Measurements from ENCODE around the gene RASGRP2.

Gene RASGRP2

DNA sequence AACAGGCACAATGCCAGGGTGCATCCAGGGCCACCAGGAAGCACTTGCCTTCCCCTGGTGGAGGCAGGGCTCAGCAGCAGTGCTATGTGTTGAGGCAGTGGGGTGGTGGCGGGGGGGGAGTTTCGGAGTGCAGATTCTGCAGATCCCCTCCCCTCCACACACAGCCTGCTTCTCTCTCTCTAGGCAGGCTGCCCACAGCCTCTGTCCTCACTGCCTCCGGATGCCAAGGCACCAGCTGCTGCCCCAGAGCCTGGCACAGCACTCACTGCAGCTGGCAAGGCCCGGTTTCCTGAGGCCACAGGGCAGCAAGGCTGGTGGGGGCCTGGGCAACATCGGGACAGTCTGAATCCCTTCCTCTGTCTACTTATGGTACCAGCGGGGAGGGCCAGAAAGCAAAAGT is 56.7 kb downstream of the RASGRP2 start:
- no peak for TF ChIP-seq ZNF274 (IDR thresholded peaks at IDR 0.05; ENCODE audit: low read depth, low read length)
- no peak overlapping the region for H3K4me3 ChIP-seq (ENCODE audit: low read length)

- TF ChIP-seq ZNF274 (IDR thresholded peaks at IDR 0.05; ENCODE audit: low read depth, low read length), result no peak
Observed at GRCh38 chr11:64686466-64687170, 57.3 kb downstream of the RASGRP2 start.

GRCh38 chr11:64685536-64685935 is 58.4 kb downstream of the RASGRP2 start:
- H3K4me3 ChIP-seq (ENCODE audit: low read length), result no peak overlapping the region
- no peak for TF ChIP-seq ZNF274 (IDR thresholded peaks at IDR 0.05; ENCODE audit: low read depth, low read length)

More at GRCh38 chr11:64686466-64687170, 57.3 kb downstream of the RASGRP2 start:
- no peak overlapping the region for H3K4me3 ChIP-seq (ENCODE audit: low read length)

DNA sequence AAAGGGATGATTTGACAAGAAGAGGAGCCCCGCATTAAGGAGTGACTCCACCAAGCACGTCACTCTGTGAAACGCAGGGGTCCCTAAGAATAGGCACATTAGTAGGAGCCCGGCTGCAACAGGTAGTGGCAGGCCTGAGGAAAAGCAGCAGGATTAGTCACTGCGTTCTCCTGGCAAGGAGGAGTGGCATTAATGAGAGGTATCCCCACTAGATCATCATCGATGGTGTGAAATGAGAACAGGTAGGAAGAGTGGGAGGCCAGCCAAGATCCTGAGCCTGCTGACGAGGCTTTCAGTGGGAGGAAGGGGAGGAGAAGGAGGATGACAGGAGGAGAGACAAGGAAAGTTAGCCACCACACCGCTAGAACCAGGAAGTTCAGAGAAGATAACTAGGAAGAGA is 59.6 kb downstream of the RASGRP2 start:
- no peak for TF ChIP-seq ZNF274 (IDR thresholded peaks at IDR 0.05; ENCODE audit: low read depth, low read length)
- no peak overlapping the region for H3K4me3 ChIP-seq (ENCODE audit: low read length)

DNA sequence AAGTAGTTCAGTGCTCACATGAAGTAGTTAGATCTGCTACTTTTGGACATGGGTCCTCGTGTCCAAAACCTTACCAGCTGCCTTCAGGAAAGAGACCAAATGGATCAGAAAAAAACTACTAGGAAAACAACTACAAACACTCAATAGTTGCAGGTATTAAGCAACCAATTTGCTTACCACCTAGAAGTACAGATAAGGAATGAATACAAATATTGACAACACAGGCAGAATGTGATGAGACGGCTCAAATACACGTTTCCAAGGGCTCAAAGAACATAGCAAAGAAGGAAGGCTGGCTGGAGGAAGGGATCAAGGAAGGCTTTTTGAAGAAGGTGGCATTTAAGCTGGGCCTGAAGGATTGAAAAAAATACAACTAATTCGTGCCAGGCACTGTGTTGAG is 62.8 kb downstream of the RASGRP2 start:
- TF ChIP-seq ZNF274 (IDR thresholded peaks at IDR 0.05; ENCODE audit: low read depth, low read length), result no peak
- no peak overlapping the region for H3K4me3 ChIP-seq (ENCODE audit: low read length)

DNA sequence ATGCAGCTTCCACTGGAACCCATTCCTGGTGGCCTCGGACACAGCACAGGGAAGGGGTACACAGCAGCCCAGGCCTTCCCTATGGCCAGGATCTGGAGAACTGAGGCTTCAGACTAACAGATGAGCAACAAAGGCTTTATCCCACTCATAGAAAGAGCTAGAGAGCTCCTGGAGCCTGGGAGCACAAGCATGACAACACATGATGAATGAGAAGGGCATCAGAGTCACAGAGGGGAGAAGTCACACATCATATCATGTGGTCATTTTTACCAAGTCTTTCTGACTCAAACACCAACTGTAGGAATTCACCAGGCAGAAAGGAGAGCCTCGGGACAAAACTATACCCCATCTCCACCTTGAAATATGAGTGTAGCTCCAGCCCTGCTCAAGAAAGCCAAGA is 64.1 kb downstream of the RASGRP2 start:
- TF ChIP-seq ZNF274 (IDR thresholded peaks at IDR 0.05; ENCODE audit: low read depth, low read length), result no peak
- no peak overlapping the region for H3K4me3 ChIP-seq (ENCODE audit: low read length)

DNA sequence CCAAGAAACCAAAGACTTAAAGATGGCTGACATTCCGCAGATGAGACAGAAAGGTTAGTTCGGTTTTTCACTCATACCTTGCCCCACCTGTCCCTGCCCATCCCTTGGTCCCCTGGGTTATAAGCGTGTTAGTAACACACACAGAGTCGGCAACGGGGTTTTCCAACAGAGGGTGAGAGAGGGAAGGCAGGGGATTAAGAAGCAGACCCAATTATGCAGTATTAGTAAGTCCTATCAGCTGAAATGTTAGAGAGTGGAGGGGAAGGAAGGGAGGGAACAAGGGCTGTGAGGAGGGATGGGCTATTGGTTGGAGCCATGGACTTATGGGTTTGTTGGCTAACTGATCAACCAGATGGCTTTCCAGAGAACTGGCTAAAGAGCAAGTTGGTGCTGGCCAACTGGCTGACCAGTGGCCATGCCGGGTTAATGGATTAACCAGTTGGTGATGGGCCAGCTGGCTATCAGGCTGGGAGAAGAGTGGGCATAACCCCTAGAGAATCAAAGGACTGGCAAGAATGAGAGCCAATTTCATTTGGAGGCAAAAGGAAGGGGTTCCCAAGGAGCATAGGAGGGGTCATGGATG is 66.4 kb downstream of the RASGRP2 start:
- TF ChIP-seq ZNF274 (IDR thresholded peaks at IDR 0.05; ENCODE audit: low read depth, low read length), result no peak
- H3K4me3 ChIP-seq (ENCODE audit: low read length), result no peak overlapping the region
